ENCODE data around the gene ERGIC1.

The ERGIC1 gene

DNA sequence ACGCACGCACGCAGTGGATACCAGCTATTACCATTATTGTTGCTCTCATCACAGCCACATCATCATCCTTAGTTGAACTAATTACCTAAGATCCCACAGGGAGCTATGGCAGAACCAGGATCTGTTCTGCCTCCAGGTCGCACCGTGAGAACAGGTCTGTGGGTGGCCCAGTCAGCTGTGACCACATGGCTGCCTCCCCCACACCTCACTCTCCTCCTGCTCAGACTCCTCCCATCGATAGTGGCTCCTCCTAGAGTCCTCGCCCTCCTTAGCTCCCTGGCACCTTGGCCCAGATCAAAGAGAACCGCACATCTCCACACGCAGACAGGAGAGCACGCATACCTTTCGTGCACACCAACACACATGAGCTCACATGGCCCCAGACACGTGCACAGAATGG, 92.7 kb downstream of the ERGIC1 start:
- no peak for DNase-seq

DNA sequence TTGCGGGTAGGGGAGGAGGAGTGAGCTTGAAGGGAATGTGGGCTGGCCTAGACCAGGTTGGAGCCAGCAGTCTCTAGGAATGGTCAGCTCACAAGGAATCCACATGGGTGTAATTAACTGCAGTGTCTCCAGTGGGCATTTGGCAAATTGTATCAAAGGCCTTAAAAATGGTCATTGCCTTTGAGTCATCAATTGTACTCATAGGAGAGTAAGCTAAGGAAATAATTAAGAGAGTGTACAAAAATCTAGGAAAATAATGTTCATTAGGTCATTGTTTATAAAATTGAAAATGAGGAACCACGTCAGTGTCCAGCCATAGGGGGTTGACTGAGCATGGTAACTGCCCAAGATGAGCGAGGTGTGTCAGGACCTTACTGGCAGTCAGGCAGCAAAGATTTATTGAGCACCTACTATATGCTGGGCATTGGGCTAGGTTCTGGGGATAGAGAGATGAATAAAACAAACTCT, 95.4 kb downstream of the ERGIC1 start:
- no peak for DNase-seq

DNA sequence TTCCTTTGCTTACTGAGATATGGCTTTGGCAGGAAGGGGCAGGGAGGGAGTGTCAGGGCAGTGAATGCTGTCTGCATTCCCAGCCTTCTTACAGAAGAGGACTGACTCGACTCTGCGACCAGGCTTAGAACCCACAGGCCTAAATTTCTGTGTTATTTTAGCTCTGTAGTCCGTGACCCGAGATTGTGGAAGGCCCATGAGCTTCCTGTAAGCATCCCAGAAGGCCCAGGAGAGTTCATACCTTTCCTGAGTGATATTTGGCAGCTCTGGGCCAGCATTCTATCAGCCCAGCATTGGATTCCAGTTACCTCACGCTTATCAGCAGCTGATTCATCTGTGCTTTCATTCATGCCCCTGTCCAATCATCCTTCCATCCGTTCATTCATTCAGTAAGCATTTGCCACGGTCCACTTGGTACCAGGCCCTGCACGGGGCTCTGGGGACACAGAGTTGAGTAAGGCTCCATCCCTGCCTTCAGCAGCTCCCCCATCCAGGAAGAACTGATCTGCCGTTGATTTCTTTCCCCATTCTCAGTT, 97.0 kb downstream of the ERGIC1 start:
- no peak for DNase-seq

DNA sequence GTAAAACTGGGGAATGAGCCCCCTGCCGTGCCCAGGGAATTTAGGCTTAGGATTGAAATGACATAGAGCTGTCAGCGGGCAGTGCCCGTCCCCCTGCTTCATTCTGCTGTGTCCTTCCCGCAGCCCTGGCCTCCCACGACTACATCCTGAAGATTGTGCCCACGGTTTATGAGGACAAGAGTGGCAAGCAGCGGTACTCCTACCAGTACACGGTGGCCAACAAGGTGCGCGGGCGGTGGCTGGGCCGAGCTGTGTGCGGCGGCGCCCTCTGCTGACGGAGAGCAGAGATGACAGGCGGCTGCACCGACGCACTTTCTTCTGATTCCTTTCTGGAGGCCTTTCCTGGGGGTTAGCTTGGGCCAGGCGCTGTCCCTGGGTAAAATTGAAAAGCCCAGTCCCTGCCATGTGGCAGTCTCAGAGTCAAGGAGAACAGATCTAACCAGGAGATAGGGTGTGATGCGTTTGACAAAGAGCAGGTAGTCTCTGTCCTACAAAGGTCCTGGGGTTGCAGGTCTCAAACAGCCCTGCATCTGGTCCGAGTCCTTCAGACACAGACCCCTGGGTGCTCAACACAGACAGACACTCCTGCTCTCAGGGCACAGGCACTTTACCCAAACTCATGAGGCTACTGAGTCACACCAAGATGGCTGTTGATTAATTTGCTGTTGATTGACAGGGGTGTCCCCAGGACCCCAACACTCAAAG, 98.4 kb downstream of the ERGIC1 start:
- peak; percentile 78 for DNase-seq

DNA sequence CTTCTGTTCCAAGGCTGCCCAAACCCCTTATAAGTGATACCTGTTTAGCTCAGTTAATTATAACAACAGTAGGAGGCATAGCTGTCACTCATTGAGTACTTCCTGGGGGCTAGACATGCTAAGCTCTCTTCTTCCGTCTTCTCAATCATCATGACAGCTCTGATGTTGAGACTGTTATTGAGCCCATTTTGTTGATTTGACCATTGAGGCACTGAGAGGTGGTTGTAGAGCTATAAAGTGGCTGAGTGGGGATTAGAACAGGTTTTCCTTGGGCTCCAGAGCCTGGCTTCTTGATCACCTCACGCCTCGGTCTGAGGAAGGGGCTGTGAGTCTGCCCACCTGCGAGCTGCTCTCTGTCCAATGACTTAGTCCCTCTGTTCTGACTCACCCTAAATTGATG, 99.2 kb downstream of the ERGIC1 start:
- no peak for DNase-seq

DNA sequence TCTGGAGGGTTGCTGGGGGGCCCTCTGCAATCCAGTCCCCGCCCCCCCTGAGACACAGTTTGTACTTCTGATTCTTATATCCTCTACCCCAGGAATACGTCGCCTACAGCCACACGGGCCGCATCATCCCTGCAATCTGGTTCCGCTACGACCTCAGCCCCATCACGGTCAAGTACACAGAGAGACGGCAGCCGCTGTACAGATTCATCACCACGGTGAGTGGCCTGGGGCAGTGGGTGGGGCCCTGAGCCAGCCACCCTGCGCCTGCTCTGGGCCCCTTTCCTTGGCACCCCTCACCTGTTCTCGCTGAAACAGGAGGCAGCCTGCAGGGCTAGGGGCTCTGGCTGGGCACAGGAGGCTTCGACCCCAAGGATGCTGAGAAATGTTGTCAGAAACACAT, 101.0 kb downstream of the ERGIC1 start:
- DNase-seq, result no peak

DNA sequence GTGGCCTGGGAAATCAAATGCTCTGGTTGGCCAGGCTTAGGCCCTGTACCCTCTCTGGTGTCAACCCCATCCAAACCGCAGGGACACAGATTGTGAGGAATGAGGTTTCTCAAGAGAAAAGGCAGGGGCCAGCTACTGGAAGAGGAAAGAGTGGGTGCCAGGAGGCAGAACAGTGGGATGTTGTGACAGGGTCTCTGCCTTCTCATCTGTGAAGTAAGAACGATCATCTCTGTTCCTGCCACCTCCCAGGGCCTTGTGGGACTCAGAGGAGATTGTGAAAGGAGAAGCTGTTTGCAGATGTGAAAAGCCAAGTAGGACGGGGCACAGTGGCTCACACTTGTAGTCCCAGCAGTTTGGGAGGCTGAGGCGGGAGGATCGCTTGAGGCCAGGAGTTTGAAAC, 102.3 kb downstream of the ERGIC1 start:
- DNase-seq, result no peak

DNA sequence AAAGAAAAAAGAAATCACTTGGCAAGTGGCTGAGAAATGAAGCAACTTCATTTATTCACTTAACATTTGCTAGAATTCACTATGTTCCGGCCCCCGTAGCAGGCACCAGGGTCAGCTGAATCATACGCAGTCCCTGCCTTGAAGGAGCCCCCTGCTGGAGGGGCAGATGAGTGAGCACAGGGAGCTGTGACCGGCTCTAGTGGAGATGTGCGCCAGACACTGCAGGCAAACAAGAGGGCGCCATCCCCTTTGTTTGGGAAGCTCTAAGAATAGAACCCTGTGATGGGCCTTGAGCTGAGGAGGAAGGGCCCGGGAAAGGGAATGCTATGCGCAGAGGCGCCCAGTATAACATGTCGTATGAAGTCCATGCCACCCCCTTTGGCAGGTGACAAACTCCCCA, 105.0 kb downstream of the ERGIC1 start:
- peak; percentile 21 for DNase-seq

DNA sequence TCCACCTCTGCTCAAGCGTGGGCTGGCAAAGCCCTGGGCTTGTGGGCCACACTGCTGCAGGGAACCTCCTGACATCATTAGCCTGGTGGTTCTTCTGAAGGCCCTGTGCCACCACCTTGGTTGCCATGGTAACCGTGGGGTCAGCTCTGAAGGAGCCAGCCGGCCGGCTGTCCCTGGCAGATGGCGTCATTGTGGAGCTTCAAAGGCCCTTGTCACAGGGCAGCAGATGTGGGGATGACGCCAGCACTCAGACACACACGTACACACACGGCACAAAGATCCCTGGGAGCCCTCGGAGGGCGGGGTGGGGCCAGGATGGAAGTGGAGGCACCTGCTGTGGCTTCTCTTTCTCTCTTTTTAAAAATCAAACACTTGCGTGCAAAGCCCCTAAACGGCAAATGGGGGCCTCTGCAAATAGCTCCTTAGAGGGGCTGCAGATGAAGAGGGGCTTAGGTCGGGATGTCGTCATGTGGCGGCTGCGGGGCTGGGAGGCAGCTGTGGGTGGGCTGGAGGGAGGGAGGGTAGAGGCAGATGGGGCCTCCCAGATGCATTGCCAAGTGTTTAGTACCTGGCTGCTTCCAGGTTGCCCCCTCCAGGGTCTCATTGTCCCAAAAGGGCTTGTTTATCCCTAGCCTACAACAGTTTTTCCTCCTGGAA, 105.7 kb downstream of the ERGIC1 start:
- DNase-seq, result no peak

DNA sequence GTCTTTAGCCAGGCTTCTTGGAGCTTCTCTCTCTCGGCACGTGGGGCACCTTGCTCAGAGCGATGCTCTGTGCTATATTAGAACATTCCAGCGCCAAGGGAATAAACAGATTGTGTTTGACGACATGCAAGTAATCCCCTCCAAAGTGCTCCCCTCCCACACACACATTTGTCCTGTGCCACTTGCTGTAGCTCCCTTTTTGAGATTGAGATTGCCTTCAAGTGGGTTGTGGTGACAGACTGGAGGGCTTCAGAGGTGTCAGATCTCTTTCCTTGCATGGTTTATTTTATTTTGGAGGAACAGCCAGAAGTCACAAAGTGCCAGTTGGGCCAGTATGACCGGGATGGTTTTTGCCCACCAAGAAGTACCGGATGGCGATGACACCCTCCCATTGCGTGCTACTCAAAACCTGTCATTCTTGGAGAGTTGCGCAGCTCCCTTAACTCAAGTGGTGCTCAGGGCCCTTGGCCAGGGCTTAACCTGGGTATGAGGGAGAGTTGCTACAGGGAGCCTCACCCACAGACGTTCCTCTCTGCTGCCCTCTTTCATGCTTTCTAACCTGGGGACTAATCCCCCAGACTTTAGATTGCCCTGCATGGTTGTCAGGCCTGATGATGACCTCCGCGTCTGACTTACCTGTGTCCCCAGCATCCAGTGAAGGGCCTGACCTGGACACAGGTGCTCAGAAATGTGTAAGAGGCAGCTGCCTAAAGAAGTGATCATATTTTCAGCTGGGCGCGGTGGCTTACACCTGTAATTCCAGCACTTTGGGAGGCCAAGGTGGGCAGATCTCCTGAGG, 106.4 kb downstream of the ERGIC1 start:
- DNase-seq, result no peak

DNA sequence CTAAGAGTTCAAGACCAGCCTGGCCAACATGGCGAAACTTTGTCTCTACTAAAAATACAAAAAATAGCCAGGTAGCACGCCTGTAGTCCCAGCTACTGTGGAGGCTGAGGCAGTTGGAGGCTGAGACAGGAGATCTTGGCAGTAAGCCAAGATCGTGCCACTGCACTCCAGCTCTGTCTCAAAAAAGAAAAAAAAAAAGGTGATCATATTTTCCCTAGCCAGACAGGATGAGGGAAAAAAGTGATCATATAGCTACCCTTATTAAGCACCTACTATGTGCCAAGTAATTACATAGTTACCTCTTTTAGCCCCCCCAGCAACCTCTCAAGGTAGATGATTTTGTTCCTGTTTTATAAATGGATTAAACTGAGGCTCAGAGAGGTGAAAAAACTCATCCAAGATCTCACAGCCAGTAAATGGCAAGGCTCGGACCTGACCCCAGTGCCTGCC, 107.0 kb downstream of the ERGIC1 start:
- DNase-seq, result no peak

DNA sequence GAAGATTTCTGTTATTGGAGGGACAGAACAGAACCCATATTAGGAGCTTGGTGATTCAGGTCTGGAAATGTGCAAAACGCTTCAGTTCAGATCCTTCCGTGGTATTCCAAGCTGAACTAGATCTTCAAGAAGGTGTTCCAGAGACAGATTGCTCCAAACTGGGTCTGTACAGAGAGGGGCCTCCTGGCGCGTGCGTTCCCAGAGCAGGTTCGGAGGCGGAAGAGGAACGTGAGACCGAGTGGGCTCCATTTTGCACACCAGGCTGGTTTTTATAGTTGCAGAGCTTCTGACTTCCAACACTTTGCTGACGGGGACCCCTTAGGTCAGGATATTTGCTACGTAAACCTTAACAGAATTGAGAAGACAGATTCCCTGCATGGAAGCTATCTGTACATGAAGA, 108.5 kb downstream of the ERGIC1 start:
- DNase-seq, result no peak

DNA sequence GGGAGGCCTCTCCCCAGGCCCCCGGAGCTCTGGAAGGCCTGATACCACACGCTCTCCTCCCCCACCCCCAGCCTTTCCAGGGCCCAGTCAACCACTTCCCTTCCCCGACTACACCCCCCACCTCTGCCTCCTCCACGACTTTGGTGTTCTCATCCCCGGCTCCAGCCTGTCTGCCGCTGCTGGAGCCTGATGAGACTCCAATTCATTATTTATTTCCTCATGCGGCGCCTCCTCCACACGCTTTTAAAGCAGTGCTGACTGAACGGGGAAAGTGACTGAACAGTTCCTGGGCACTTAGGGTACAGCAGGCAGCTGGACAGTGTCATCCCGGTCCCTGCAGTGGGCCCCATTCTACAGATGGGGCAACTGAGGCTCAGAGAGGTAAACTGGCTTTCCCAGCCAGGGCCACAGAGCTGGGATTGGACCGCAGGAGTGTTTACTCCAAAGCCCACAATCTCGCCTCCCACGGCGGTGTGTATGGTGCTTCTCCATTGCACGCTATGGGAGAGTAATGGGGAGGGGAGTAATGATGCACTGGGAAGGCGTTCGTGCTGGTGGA, 109.3 kb downstream of the ERGIC1 start:
- no peak for DNase-seq

DNA sequence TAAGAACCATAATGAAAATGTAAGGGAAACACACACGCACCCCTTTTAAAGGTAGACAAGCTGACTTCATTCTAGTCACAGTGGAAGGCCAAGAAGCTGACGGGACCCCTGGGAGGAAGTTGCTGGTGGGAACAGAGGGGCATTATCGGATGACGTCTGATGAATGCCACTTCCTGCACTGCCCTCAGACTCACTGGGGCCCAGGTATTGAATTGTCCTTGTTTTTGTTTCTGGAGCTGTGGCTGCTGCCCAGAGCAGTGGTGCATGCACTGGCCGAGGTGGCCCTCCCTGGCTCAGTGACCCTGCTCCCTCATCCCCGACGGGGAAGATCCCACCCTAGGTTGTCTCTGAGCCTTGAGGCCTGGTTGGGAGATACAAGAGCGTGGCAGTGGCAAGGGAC, 109.9 kb downstream of the ERGIC1 start:
- no peak for DNase-seq

DNA sequence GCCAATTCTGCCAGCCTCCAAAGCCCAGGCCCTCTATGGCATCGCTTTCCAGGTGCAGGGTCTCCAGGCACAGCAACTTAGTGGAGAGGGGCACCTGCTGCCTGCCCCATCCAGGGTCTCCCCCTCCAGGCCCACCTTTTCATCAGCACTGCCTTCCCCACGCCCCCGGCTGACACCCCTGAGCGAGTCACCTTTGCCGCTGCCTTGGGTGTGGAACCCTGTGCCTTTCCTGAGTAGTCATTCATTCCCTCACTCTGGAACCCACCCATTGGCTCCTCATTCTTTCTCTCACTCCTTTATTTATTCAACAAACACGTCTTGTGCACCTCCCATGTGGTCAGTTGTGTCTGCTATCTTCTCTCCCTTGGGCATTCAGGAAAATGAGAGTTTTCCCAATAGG, 110.7 kb downstream of the ERGIC1 start:
- no peak for DNase-seq

DNA sequence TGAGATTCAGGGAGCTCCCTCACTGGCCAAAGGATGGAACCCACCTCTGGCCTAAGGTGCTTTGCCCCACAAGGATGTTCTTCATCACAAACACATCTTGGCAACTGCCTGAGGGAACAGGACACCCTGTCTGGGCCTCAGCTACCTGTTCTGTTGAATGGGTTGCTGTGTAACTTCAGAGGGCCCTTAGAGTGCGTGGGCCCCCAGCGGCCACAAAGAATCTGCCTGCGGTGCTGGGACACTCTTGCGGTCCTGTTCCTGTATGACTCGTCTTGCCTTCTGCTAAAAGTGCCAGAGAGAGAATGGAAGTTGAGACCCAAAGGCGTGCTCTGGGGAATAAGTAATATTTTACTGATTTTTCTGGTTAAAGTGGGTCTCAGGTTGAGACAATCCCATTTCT, 111.1 kb downstream of the ERGIC1 start:
- DNase-seq, result no peak

DNA sequence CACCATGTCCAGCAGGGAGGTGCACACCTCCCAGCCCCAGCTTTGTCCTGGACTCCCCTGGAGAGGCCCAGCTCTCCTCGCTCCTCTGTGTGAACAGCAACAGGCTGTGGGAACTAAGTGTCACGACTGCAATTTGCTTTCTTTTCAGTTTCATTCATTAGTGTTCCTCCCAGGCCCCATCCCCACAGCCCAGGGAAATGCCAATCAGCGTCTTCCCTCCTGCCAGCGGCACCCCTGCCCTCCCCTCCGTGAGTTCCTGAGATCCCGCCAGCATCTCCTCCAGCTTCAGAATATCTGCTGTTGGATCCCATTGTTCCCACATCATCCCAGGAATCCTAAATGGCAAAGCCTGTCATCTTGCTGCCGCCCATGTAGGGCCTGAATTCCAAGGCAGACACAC, 112.1 kb downstream of the ERGIC1 start:
- DNase-seq, result no peak

DNA sequence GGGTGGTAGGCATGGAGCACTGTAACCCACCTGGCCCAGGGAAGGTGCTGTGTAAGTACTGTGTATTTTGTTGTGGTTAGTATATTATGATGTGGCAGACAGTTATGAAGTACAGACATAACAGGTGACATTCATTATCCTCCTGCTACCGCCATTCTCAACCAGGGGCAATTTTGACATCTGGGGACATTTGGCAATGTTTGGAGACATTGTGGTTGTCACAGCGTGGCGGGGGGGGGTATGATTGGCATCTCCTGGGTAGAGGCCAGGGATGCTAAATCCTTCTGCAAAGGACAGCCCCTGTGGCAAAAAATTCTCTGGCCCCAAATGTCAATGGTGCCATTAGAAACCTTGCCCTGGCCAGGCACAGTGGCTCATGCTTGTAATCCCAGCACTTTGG, 115.4 kb downstream of the ERGIC1 start:
- no peak for DNase-seq

DNA sequence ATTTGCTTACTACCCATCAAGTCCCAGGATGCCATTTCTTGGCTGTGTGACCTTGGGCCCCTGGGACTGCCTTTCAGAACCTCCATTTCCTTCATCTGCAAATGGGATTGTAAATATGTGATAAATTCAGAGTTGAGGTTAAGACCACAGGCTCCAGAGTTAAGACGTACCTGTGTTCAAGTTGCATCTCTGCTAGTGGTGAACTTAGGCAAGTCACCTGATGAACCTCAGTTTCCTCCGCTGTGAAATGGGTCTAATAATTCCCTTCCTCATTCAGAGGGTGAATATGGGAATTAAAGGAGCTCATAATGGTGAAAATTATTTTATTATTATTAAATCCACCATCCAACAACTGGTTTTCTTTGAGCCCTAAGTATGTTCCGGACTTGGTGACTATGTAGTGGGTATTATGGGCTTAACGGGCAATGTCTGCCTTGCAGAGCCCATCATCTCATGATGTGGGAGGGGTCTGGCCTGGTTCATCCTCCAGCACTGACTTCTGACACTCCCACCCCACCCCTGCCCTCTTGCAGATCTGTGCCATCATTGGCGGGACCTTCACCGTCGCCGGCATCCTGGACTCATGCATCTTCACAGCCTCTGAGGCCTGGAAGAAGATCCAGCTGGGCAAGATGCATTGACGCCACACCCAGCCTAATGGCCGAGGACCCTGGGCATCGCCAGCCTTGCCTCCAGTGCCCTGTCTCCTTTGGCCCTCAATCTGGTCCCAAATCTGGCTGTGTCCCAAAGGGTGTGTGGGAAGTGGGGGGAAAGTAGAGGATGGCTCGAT, 116.3 kb downstream of the ERGIC1 start:
- no peak for DNase-seq

DNA sequence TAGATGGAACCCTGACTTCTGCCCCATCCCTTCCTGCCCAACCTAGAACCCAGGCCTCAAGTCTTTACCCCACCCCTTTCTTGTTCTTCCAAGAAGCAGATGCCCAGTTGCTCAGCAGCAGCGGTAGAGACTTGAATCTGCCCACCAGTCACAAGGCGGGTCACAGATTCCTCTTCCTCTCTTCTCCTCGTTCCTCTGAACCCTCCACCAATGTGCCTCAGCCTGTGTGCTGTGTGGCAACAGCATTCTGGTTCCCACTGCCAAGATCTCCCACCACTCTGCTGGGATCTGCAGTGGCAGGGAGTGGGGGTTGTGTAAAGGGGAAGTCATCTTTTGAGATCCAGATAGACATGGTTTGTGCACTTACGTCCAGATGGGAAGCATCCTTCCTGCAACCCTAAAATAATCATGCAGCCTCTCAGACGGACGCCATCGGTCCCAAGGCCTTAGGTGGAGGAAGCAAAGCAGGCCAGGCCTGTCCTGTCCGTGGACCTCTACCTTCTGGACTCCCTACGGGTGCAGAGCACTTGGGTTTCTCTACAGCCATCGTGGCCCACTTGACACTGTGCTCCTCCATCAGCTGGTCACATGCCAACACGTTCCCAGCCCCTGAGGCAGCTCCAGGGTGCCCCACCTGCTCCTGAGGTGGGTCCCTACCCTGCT, 117.5 kb downstream of the ERGIC1 start:
- DNase-seq, result no peak

DNA sequence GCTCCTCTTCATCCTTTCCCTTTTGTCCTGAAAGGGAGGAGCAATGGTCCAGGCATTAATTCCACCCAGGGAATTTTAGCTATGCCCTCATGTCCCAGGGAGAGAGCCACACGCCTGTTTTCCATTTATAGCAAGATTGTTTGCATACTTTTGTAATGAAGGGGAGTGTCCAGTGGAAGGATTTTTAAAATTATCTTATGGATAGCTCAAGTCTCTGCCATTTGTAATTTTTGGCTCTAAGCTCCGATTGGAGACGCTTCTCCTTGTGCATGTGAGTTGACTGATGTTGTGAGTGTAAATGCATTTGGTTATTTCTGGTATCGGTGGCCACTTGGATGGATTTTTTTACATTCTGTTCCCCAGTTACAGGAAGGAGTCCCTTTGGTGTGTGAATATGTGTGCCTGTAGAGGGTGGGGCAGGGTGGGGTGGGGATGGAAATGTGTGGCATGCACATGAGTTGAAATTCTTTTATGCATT, 118.0 kb downstream of the ERGIC1 start:
- DNase-seq, result no peak

All from stimulated activated CD4-positive, alpha-beta T cell treated with anti-CD3 and anti-CD28 coated beads, Interleukin-15, amount 100 ng/mL, for 24 hours (primary cell).